BJ (cell line): ENCODE measurements around the gene GREM1. TPM values are rescaled to one million over a fixed set of nuclear protein-coding genes. Genes with fewer than 3 reads are reported as not detected.

ENCODE experiments used
- CTCF ChIA-PET: fragments of 350-600 bp; formaldehyde crosslinking; extraction: SDS; loops from one replicate; lab custom pipeline; 2021; ENCODE audit warnings: antibody characterized with exemption, inconsistent platforms; lab: Yijun Ruan, JAX
- POLR2A ChIA-PET: fragments of 300-600 bp; sonication (Branson Sonifier 250); formaldehyde crosslinking; extraction: SDS; loops from one replicate; lab custom pipeline; 2021; ENCODE audit warnings: antibody characterized with exemption; lab: Charles Lee
- DNase-seq: peaks from one replicate; pipeline ENCODE4 v3.0.0-alpha.2; 2011; ENCODE audit warnings: low read depth
- H3K27me3 ChIP-seq: 2 replicates; pipeline ENCODE4 v1.6.0; 2011; ENCODE audit warnings: low read length; ENCODE audit not compliant: control insufficient read depth, insufficient read depth
- H3K36me3 ChIP-seq: 2 replicates; pipeline ENCODE4 v1.5.1; 2011; ENCODE audit warnings: low read length; ENCODE audit not compliant: control insufficient read depth, insufficient read depth
- H3K4me3 ChIP-seq: 2 replicates; pipeline ENCODE4 v1.5.1; 2011; ENCODE audit warnings: low read depth, mild to moderate bottlenecking, control low read depth, low read length
- polyA plus RNA-seq: library from polyadenylated mRNA; depleted of rRNA; stranded (reverse); fragments of >200 nt; gene quantifications from 2 replicates; pipeline ENCODE4 v1.2.3, GENCODE V29; 2011
- TF ChIP-seq, protein P1 (sequence below): IDR thresholded peaks from 2 replicates; pipeline ENCODE4 v1.5.1; 2011; ENCODE audit warnings: low read depth, mild to moderate bottlenecking, control low read depth, inconsistent platforms, low read length, moderate library complexity; ENCODE audit not compliant: insufficient read depth

The GREM1 gene
- polyA plus RNA-seq, 1 experiment: 2,694 TPM

GRCh38 chr15:32694222-32694983 lies 23.4 kb upstream of the GREM1 start:
- DNase-seq: no peak
- TF ChIP-seq, protein P1, sequence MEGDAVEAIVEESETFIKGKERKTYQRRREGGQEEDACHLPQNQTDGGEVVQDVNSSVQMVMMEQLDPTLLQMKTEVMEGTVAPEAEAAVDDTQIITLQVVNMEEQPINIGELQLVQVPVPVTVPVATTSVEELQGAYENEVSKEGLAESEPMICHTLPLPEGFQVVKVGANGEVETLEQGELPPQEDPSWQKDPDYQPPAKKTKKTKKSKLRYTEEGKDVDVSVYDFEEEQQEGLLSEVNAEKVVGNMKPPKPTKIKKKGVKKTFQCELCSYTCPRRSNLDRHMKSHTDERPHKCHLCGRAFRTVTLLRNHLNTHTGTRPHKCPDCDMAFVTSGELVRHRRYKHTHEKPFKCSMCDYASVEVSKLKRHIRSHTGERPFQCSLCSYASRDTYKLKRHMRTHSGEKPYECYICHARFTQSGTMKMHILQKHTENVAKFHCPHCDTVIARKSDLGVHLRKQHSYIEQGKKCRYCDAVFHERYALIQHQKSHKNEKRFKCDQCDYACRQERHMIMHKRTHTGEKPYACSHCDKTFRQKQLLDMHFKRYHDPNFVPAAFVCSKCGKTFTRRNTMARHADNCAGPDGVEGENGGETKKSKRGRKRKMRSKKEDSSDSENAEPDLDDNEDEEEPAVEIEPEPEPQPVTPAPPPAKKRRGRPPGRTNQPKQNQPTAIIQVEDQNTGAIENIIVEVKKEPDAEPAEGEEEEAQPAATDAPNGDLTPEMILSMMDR: no peak
- ChIA-PET CTCF (no interaction called here), POLR2A (no interaction called here)
- H3K27me3 ChIP-seq: no peaks in the 10 kb centered on the region
- H3K4me3 ChIP-seq: no peak overlapping the region
- no peaks in the 10 kb centered on the region for H3K36me3 ChIP-seq

- Histone ChIP-seq H3K36me3 (no peaks in the 10 kb centered on the region), H3K4me3 (no peak overlapping the region), H3K27me3 (no peaks in the 10 kb centered on the region)
- DNase-seq: no peak
- TF ChIP-seq, protein P1: no peak
- POLR2A ChIA-PET: interaction anchor here (0.7 kb wide), 1 partner anchor 1241 kb away, joined by 3 read pairs; no protein-coding TSS in a partner anchor
- CTCF ChIA-PET: interaction anchor here (0.6 to 2.4 kb wide), 3 partner anchors 10 to 81 kb away, joined by 3 to 7 read pairs (median 5); no protein-coding TSS in a partner anchor
These were observed 18.9 kb upstream of the GREM1 start for GRCh38 chr15:32698773-32699390.

DNA sequence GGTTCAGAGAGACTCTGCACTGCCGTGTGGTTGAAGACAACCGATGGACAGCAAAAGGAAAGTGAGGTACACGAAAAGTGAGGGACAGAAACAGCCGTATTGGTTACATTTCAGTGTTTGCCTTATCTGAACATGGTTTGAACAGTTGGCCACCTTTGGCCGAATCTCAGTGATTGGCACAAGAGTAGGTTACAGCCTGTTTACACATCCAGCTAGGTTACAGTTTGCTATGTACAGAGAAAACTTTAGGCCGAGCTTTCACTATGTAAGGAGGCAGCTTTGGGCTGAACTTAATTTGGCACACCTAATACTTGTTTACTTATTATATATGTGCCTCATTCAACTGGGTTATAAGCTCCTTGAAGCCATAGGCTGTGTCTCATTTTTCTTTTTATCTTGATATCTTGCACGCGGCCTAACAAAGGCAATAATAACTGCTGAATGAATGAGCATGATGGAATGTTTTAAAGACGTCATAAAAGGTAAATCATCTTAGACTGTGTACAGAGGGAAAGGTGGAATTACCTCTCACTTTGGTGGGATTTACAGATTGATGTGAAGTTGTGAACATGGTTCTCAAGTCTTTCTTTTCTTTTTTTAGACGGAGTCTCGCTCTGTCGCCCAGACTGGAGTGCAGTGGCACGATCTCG lies 17.2 kb upstream of the GREM1 start:
- no peak for DNase-seq
- no peak overlapping the region for H3K4me3 ChIP-seq
- TF ChIP-seq, protein P1: no peak
- ChIA-PET CTCF (interaction anchor here (2.4 kb wide), 1 partner anchor 11 kb away, joined by 7 read pairs; no protein-coding TSS in a partner anchor), POLR2A (no interaction called here)
- H3K36me3 ChIP-seq: no peaks in the 10 kb centered on the region
- no peaks in the 10 kb centered on the region for H3K27me3 ChIP-seq

GRCh38 chr15:32701863-32702262 lies 15.9 kb upstream of the GREM1 start:
- ChIA-PET POLR2A (interaction anchor here (0.6 kb wide), 1 partner anchor 21 kb away, joined by 3 read pairs; no protein-coding TSS in a partner anchor), CTCF (interaction anchor here (1.3 kb wide), 1 partner anchor 18 kb away, joined by 3 read pairs; no protein-coding TSS in a partner anchor)
- DNase-seq: no peak

More at GRCh38 chr15:32701863-32702262, 15.9 kb upstream of the GREM1 start:
- TF ChIP-seq, protein P1: no peak
- H3K4me3 ChIP-seq: no peak overlapping the region
- H3K36me3 ChIP-seq: no peaks in the 10 kb centered on the region
- H3K27me3 ChIP-seq: no peaks in the 10 kb centered on the region
